Thoracic aorta (tissue), 2 donors: ENCODE data around the gene EPB41. TPM values are rescaled to one million over a fixed set of nuclear protein-coding genes. Genes with fewer than 3 reads are reported as not detected.
"Not testable (repeated sequence)": the region's sequence is repeated elsewhere in the genome, so short reads cannot be mapped to it uniquely, and the experiment has no call there.

Experiments used
- ATAC-seq: fragments of 150-250 bp; one replicate; pipeline ENCODE4 v1.8.0; 2017; ENCODE audit warnings: low read depth; ENCODE audit not compliant: insufficient number of reproducible peaks, low FRiP score
- DNase-seq: peaks from one replicate; pipeline ENCODE4 v3.0.0-alpha.2; 2020; ENCODE audit warnings: low spot score
- H3K27ac ChIP-seq, 2 donors: fragments of 200-600 bp; sonication (generic); 1 replicate in 1 of 2; 2 replicates in 1 of 2; pipeline ENCODE4 v1.5.1; 2016; ENCODE audit warnings: mild to moderate bottlenecking in 2 of 2, moderate library complexity in 2 of 2
- H3K27me3 ChIP-seq: fragments of 200-600 bp; sonication (generic); replicated peaks from 2 replicates; pipeline ENCODE4 v1.6.0; 2016; ENCODE audit warnings: mild to moderate bottlenecking; ENCODE audit not compliant: insufficient read depth
- H3K36me3 ChIP-seq: fragments of 200-600 bp; sonication (generic); one replicate; pipeline ENCODE4 v1.5.1; 2016
- H3K4me1 ChIP-seq, 2 donors: fragments of 200-600 bp; sonication (generic); 1 replicate in 1 of 2; 2 replicates in 1 of 2; pipeline versions ENCODE4 v1.5.1 to v1.6.0; 2016; ENCODE audit warnings: low read depth in 2 of 2, mild to moderate bottlenecking in 1 of 2; ENCODE audit not compliant: control insufficient read depth in 1 of 2
- H3K4me3 ChIP-seq: fragments of 200-600 bp; sonication (generic); 2 replicates; pipeline ENCODE4 v1.5.1; 2016; ENCODE audit warnings: mild to moderate bottlenecking
- H3K9me3 ChIP-seq: fragments of 200-600 bp; sonication (generic); 2 replicates; pipeline ENCODE4 v1.5.1; 2016
- CTCF ChIP-seq: fragments of 200-600 bp; sonication (generic); IDR thresholded peaks from one replicate; pipeline ENCODE4 v1.5.1; 2019; ENCODE audit warnings: antibody characterized with exemption
- total RNA-seq, 2 donors: library from RNA; depleted of rRNA; stranded (reverse); fragments of >200 nt; gene quantifications; one replicate each; pipeline versions ENCODE4 v1.1.0 to v1.2.3, GENCODE V29; 2016

EPB41 gene
- total RNA-seq, 2 donors from 2014 or later, result 26.7 to 37.8 TPM

- no peak for TF ChIP-seq CTCF
- Histone ChIP-seq H3K4me1 (peaks cover 16 to 20% of the 10 kb centered on the region in 2 donors), H3K27me3 (no peaks in the 10 kb centered on the region), H3K27ac (no peak overlapping the region), H3K36me3 (no peaks in the 10 kb centered on the region), H3K9me3 (no peaks in the 10 kb centered on the region), H3K4me3 (no peak overlapping the region)
- DNase-seq (no peak), ATAC-seq (no peak)
Observed at GRCh38 chr1:29056256-29056655, 141.9 kb downstream of the EPB41 start.

- H3K9me3 ChIP-seq, result no peaks in the 10 kb centered on the region
- H3K36me3 ChIP-seq, result no peaks in the 10 kb centered on the region
- DNase-seq (no peak), ATAC-seq (no peak)
- no peak for TF ChIP-seq CTCF
- no peak overlapping the region for H3K27ac ChIP-seq
- peaks cover 5 to 6% of the 10 kb centered on the region in 2 donors for H3K4me1 ChIP-seq
- H3K27me3 ChIP-seq, result no peaks in the 10 kb centered on the region
- no peak overlapping the region for H3K4me3 ChIP-seq
Observed at GRCh38 chr1:29057700-29058099, 143.3 kb downstream of the EPB41 start.

GRCh38 chr1:29062157-29062942 lies 148.0 kb downstream of the EPB41 start:
- Histone ChIP-seq H3K27ac (no peak overlapping the region), H3K27me3 (no peaks in the 10 kb centered on the region), H3K9me3 (no peaks in the 10 kb centered on the region), H3K36me3 (no peaks in the 10 kb centered on the region), H3K4me1 (no peaks in the 10 kb centered on the region), H3K4me3 (no peak overlapping the region)
- DNase-seq (no peak), ATAC-seq (no peak)
- TF ChIP-seq CTCF, result no peak

- DNase-seq, result no peak
- TF ChIP-seq CTCF, result no peak
- no peaks in the 10 kb centered on the region for H3K36me3 ChIP-seq
- H3K27ac ChIP-seq, result no peak overlapping the region
- no peaks in the 10 kb centered on the region for H3K27me3 ChIP-seq
- ATAC-seq, result no peak
- no peaks in the 10 kb centered on the region for H3K4me1 ChIP-seq
- no peaks in the 10 kb centered on the region for H3K9me3 ChIP-seq
- H3K4me3 ChIP-seq, result no peak overlapping the region
Observed at GRCh38 chr1:29064064-29064463, 149.7 kb downstream of the EPB41 start.

GRCh38 chr1:29077155-29077554 lies 162.8 kb downstream of the EPB41 start:
- Histone ChIP-seq H3K36me3 (no peaks in the 10 kb centered on the region), H3K4me3 (no peak overlapping the region), H3K9me3 (no peaks in the 10 kb centered on the region), H3K27me3 (no peaks in the 10 kb centered on the region), H3K4me1 (no peaks in the 10 kb centered on the region), H3K27ac (no peak overlapping the region)
- no peak for ATAC-seq
- no peak for TF ChIP-seq CTCF
- no peak for DNase-seq

- H3K27me3 ChIP-seq, ATAC-seq, H3K36me3 ChIP-seq, H3K27ac ChIP-seq, H3K4me1 ChIP-seq, H3K9me3 ChIP-seq, H3K4me3 ChIP-seq, DNase-seq: not testable (repeated sequence)
Observed at GRCh38 chr1:29079916-29080629, 165.7 kb downstream of the EPB41 start.
